GM13976 (cell line): ENCODE data around the gene ATP8B3.

Experiments
- DNase-seq: peaks from one replicate; pipeline ENCODE4 v3.0.0; 2012; ENCODE audit warnings: low spot score
- CTCF ChIP-seq: IDR thresholded peaks from 2 replicates; pipeline ENCODE4 v1.5.1; 2012; ENCODE audit warnings: borderline replicate concordance, mild to moderate bottlenecking; ENCODE audit not compliant: insufficient read depth; ENCODE audit errors: extremely low read depth, missing control alignments, control extremely low read depth
- in situ Hi-C: fragments of 300-500 bp; cut with MboI; formaldehyde crosslinking; loops from one replicate; pipeline ENCODE4 v1.12.0; 2022; ENCODE audit warnings: low sequenced_read_pairs, mixed read lengths, inconsistent platforms; ENCODE audit not compliant: unreplicated experiment

The ATP8B3 gene

DNA sequence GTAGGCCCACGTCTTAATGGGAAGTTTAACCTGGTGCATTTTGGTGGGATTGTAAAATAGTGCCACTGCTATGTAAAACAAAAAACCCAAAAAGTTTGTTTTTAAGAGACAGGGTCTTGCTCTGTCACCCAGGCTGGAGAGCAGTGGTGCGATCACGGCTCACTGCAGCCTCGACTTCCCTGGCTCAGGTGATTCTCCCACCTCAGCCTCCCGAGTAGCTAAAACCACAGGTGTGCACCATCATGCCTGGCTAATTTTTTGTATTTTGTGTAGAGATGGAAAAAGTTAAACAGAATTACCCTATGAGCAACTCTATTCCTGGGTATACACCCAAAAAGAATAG lies 37.0 kb upstream of the ATP8B3 start:
- no peak for TF ChIP-seq CTCF
- DNase-seq = no peak
- in situ Hi-C loops = no loop called here

DNA sequence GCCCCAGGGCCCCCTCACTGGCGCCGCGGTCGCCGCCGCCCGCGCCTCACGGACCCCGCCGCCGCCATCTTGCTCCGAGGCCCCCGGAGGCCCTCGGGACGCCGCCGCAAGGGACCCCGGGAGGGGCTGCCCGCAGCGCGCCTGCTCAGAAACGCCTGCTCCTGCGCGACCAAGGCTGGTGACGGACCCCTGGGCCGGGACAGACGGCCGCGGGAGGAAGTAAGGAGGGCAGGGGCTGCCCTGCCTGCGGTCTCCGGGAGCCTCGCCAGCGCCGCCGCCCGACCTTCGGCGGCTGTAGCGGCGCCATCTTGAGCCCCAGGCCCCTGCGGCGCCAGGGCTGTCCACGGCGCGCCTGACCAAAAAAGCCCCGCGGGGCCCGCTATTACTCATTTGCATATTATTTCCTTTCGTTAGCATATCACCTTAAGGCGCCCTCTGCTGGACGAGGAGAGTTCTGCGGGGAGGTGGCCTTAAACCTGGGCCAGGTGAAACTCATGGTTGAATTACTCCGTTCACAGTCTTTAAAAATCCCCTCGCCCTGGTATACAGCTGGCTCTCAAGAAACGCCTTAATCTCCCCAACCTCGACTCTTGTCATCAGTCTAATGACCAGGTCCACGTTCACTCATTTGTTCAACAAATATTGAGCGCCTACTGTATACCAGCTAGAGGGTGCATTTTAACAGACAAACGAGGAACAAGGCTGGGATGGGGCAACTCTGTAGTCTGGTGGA lies 36.5 kb upstream of the ATP8B3 start, which contains the start of gene REXO1:
REXO1 (minus strand) TSS at position 85 of the 733 bp plus-strand sequence. CDS start 125 bp downstream, outside the sequence.
- in situ Hi-C loops = no loop called here
- peak; percentile 96 for TF ChIP-seq CTCF
- DNase-seq = peak; percentile 94

DNA sequence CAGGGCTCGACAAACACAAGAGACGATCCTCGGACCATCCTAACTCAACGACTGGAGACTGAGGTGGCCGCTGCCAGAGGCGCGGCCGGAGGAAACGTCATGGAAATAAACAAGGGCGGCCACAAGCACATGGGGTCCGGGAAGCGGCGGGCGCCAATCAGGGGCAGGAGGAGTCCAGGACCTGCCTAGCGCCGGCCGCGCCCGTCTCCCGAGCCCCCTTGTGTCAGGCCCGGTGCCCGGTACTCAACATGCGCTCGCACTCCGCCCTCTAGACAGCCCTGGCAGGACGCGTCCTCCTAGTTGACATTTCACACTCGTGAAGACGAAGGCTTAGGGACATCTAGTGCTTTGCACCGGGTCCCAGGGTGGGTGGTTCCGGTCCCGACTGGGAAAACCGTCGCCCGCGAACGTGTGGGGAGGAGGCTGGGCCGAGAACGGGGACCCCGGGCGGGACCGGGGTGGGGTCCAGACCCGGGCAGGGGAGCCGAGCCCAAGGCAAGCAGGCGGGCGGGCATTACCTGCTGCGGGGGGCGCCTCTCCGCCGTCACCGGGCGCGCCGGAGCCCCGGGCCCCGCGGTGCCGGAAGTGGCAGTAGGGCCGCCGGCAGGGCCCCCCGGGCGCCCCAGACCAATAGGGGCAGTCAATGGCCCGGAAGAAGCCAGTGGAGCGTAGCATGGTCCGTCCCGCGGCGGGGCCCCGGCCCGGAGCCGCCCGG lies 35.8 kb upstream of the ATP8B3 start:
- in situ Hi-C loops = no loop called here
- TF ChIP-seq CTCF = no peak
- DNase-seq = no peak

GRCh38 chr19:1847348-1847683 lies 35.2 kb upstream of the ATP8B3 start:
- in situ Hi-C loops = no loop called here
- no peak for TF ChIP-seq CTCF
- no peak for DNase-seq

DNA sequence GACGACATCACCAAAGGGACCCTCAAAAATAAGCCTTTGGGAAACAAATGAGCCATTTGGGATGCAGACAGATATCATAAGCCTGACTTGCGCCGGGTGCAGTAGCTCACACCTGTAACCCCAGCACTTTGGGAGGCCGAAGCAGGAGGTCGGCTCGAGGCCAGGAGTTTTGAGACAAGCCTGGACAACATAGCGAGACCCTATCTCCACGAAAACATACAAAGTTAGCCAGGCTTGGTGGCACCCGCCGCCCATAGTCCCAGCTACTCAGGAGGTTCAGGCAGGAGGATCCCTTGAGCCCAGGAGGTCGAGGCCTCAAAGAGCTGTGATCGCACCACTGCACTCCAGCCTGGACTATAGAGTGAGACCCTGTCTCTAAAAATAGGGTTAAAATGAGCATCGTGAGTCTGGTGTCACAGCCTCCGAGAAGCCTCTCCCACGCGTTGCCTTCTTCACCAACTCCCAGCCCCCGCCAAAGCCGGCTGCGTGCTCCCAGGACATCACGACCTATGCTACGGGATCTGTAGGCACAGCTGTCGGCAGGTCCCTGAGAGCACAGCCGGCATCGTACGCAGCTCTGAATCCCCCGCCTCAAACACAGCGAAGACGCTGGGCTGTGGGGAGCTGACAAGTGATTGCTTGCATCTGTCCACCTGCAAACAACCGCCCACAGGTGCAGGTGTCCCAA lies 34.6 kb upstream of the ATP8B3 start:
- no peak for TF ChIP-seq CTCF
- DNase-seq = no peak
- in situ Hi-C loops = no loop called here

GRCh38 chr19:1845642-1846041 lies 33.6 kb upstream of the ATP8B3 start:
- DNase-seq = no peak
- TF ChIP-seq CTCF = no peak
- in situ Hi-C loops = no loop called here
